Glutamatergic neuron (in vitro differentiated cells): Measurements from ENCODE around the gene GATAD2B. TPM values are rescaled to one million over a fixed set of nuclear protein-coding genes. Genes with fewer than 3 reads are reported as not detected.

Source experiments
- DNase-seq: peaks from one replicate; pipeline ENCODE4 v3.0.0; 2022
- H3K27ac Mint-ChIP-seq: one replicate; pipeline ENCODE4 v1.8.0; 2020; ENCODE audit warnings: mild to moderate bottlenecking, mixed read lengths, inconsistent platforms; ENCODE audit not compliant: unreplicated experiment
- H3K27me3 Mint-ChIP-seq: one replicate; pipeline ENCODE4 v1.8.0; 2020; ENCODE audit warnings: mild to moderate bottlenecking, moderate library complexity, mixed read lengths, inconsistent platforms; ENCODE audit not compliant: unreplicated experiment
- H3K36me3 Mint-ChIP-seq: one replicate; pipeline ENCODE4 v1.8.0; 2020; ENCODE audit warnings: mild to moderate bottlenecking, mixed read lengths, inconsistent platforms; ENCODE audit not compliant: unreplicated experiment
- H3K4me1 Mint-ChIP-seq: one replicate; pipeline ENCODE4 v1.8.0; 2020; ENCODE audit warnings: mild to moderate bottlenecking, low read depth, mixed read lengths, inconsistent platforms; ENCODE audit not compliant: unreplicated experiment
- H3K4me3 Mint-ChIP-seq: one replicate; pipeline ENCODE4 v1.8.0; 2020; ENCODE audit warnings: mild to moderate bottlenecking, mixed read lengths, inconsistent platforms; ENCODE audit not compliant: unreplicated experiment
- H3K9me3 Mint-ChIP-seq: one replicate; pipeline ENCODE4 v1.8.0; 2020; ENCODE audit warnings: mild to moderate bottlenecking, moderate library complexity, mixed read lengths, inconsistent platforms; ENCODE audit not compliant: unreplicated experiment
- CTCF ChIP-seq: fragments of 200-600 bp; sonication (generic); IDR thresholded peaks from one replicate; pipeline ENCODE4 v1.5.0; 2021; ENCODE audit not compliant: partially characterized antibody, unreplicated experiment
- total RNA-seq: library from RNA; stranded (reverse); fragmentation: NEBNext Ultra II Directional; extraction: Animal tissue kit (Norgen Biotek cat#: 25700); gene quantifications from one replicate; pipeline ENCODE4 v1.2.1, GENCODE V29; 2021; ENCODE audit not compliant: unreplicated experiment

Gene GATAD2B
- total RNA-seq, 1 donor from 2014 or later = 57.6 TPM

GRCh38 chr1:153942766-153943549 lies 20.2 kb upstream of the GATAD2B start:
- H3K36me3 Mint-ChIP-seq = no peaks in the 10 kb centered on the region
- H3K9me3 Mint-ChIP-seq = peaks cover 7% of the 10 kb centered on the region
- no peak overlapping the region for H3K27ac Mint-ChIP-seq
- peaks cover 9% of the 10 kb centered on the region for H3K27me3 Mint-ChIP-seq
- no peak for TF ChIP-seq CTCF
- no peak for DNase-seq
- no peak overlapping the region for H3K4me3 Mint-ChIP-seq
- peaks cover 3% of the 10 kb centered on the region for H3K4me1 Mint-ChIP-seq

- Mint-ChIP-seq H3K4me3 (no peak overlapping the region), H3K27me3 (peaks cover 9% of the 10 kb centered on the region)
Measured at GRCh38 chr1:153941826-153942725, 19.3 kb upstream of the GATAD2B start.

GRCh38 chr1:153940756-153941155 lies 18.0 kb upstream of the GATAD2B start:
- H3K4me3 Mint-ChIP-seq = no peak overlapping the region
- H3K36me3 Mint-ChIP-seq = no peaks in the 10 kb centered on the region
- H3K9me3 Mint-ChIP-seq = peaks cover 5% of the 10 kb centered on the region
- no peak for DNase-seq
- H3K27ac Mint-ChIP-seq = no peak overlapping the region
- H3K27me3 Mint-ChIP-seq = peaks cover 7% of the 10 kb centered on the region
- H3K4me1 Mint-ChIP-seq = peaks cover 3% of the 10 kb centered on the region
- TF ChIP-seq CTCF = no peak

More at GRCh38 chr1:153941826-153942725, 19.3 kb upstream of the GATAD2B start:
- no peaks in the 10 kb centered on the region for H3K36me3 Mint-ChIP-seq
- H3K9me3 Mint-ChIP-seq = peaks cover 6% of the 10 kb centered on the region
- H3K27ac Mint-ChIP-seq = no peak overlapping the region
- TF ChIP-seq CTCF = no peak
- H3K4me1 Mint-ChIP-seq = peaks cover 3% of the 10 kb centered on the region
- DNase-seq = no peak

- Mint-ChIP-seq H3K27ac (no peak overlapping the region), H3K27me3 (peaks cover 7% of the 10 kb centered on the region), H3K36me3 (no peaks in the 10 kb centered on the region), H3K4me3 (no peak overlapping the region), H3K9me3 (peaks cover 2% of the 10 kb centered on the region), H3K4me1 (no peaks in the 10 kb centered on the region)
- DNase-seq = no peak
- no peak for TF ChIP-seq CTCF
Measured at GRCh38 chr1:153939476-153939875, 16.7 kb upstream of the GATAD2B start.

GRCh38 chr1:153938996-153939395 lies 16.2 kb upstream of the GATAD2B start:
- Mint-ChIP-seq H3K4me3 (no peak overlapping the region), H3K36me3 (no peaks in the 10 kb centered on the region), H3K9me3 (peaks cover 4% of the 10 kb centered on the region), H3K27me3 (peaks cover 8% of the 10 kb centered on the region), H3K4me1 (no peaks in the 10 kb centered on the region), H3K27ac (no peak overlapping the region)
- DNase-seq = no peak
- TF ChIP-seq CTCF = no peak
